Activated CD4-positive, alpha-beta T cell treated with anti-CD3 and anti-CD28 coated beads, Interleukin-2, amount 10 ng/mL, durations not matched to agents 24 days and 14 days (primary cell): Measurements from ENCODE around the gene GRID1. TPM values are rescaled to one million over a fixed set of nuclear protein-coding genes. Genes with fewer than 3 reads are reported as not detected.

ENCODE experiments used
- DNase-seq: peaks from one replicate; pipeline ENCODE4 v3.0.0; 2022
- H3K27ac Mint-ChIP-seq: one replicate; pipeline ENCODE4 v1.8.0; 2022; ENCODE audit warnings: mild to moderate bottlenecking, mixed read lengths
- H3K27me3 Mint-ChIP-seq: one replicate; pipeline ENCODE4 v1.8.0; 2022; ENCODE audit warnings: mixed read lengths
- H3K36me3 Mint-ChIP-seq: one replicate; pipeline ENCODE4 v1.8.0; 2022; ENCODE audit warnings: low read depth, mild to moderate bottlenecking, mixed read lengths
- H3K4me1 Mint-ChIP-seq: one replicate; pipeline ENCODE4 v1.8.0; 2021; ENCODE audit warnings: mixed read lengths
- H3K4me3 Mint-ChIP-seq: one replicate; pipeline ENCODE4 v1.8.0; 2022; ENCODE audit warnings: mild to moderate bottlenecking, moderate library complexity, mixed read lengths
- H3K9me3 Mint-ChIP-seq: one replicate; pipeline ENCODE4 v1.8.0; 2021; ENCODE audit warnings: mixed read lengths
- intact Hi-C: fragments of 100-400 bp; cut with micrococcal nuclease; formaldehyde crosslinking; loops from one replicate; pipeline ENCODE4 v1.15.1; 2023
- total RNA-seq: library from RNA; stranded (reverse); gene quantifications from 2 replicates; pipeline ENCODE4 v1.2.3, GENCODE V29; 2022

GRID1 gene
- total RNA-seq, 1 donor from 2014 or later, result not detected

DNA sequence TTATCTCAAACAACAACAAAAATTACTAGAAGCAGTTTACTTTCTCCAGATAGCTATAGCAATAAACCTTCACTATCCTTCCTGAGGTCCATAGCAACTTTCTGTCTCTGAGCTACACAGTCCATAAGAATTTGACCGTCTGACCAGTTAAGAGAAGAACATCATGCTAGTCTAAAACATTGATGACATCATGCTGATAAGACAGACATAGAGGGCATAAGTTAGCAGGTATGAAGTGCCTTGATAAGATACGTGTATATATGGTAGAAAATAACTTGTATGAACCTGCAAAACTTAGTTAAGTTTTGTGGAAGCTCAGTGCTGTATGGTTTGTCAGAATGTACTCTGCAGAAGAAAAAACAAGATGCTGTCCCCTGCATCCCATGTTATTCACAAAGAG, 353.0 kb downstream of the GRID1 start:
- Mint-ChIP-seq H3K27me3 (peaks cover 7% of the 10 kb centered on the region), H3K4me3 (no peak overlapping the region), H3K36me3 (no peaks in the 10 kb centered on the region), H3K9me3 (no peaks in the 10 kb centered on the region), H3K27ac (no peak overlapping the region), H3K4me1 (no peaks in the 10 kb centered on the region)
- intact Hi-C loops, result no loop called here
- no peak for DNase-seq

DNA sequence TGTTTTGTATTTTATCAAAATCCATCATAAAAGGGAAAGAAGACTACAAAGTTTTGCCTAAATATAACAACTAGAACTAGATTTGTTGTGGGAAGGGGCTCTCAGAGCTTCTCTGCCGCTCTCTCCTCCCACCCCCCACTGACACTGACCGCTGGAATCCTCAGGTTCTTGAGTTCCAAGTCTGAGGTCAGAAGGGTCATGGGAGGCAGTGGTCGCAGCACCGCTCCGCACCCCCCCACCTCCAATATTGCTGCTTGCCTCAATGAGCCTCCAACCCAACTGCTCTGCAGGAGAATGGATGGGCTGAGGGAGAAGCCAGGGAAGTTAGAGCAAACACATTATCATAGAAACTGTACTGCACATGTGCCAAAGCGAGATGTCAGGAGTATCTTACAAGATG, 359.4 kb downstream of the GRID1 start:
- Mint-ChIP-seq H3K9me3 (no peaks in the 10 kb centered on the region), H3K36me3 (no peaks in the 10 kb centered on the region), H3K4me1 (no peaks in the 10 kb centered on the region), H3K27ac (no peak overlapping the region), H3K4me3 (no peak overlapping the region), H3K27me3 (peaks cover 5% of the 10 kb centered on the region)
- no peak for DNase-seq
- intact Hi-C loops, result no loop called here

DNA sequence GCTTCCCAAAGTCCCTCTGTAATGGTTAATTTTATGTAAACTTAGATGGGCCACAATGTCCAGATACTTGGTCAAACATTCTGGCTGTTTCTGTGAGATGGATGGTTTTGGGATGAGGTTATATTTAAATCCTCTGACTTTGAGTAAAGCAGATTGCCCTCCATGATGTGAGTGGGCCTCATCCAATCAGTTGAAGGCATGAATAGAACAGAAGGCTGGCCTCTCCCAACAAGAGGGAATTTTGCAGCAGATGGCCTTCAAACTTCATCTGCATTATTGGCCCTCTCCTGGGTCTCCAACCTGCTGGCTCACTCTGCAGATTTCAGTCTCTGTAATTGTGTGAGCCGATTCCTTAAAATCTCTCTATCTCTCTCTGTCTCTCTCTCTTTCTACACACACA, 362.3 kb downstream of the GRID1 start:
- Mint-ChIP-seq H3K36me3 (no peaks in the 10 kb centered on the region), H3K4me3 (no peak overlapping the region), H3K9me3 (no peaks in the 10 kb centered on the region), H3K27ac (no peak overlapping the region), H3K27me3 (peaks cover 11% of the 10 kb centered on the region), H3K4me1 (no peaks in the 10 kb centered on the region)
- intact Hi-C loops, result no loop called here
- no peak for DNase-seq

DNA sequence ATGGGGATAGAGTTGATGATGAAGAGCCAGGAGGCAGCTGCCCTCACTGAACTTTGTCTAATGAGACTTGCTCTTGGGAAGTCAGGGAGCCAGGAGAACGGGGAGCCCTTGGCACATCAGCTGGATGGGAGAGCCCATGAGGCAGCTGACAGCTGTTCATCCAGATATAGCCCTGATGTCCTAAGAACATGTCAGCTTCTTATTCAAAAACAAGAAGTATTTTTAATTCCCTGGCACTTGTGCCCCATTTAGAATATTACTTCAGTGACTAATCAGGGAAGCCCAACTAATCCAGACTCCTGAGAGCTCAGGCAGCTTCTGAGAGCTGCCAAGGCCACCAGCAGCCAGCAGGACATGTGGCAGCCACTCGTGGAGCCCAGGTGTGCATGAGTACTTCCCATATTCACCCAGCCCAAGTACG, 363.4 kb downstream of the GRID1 start:
- no peaks in the 10 kb centered on the region for H3K9me3 Mint-ChIP-seq
- no peaks in the 10 kb centered on the region for H3K4me1 Mint-ChIP-seq
- no peak for DNase-seq
- H3K27ac Mint-ChIP-seq, result no peak overlapping the region
- H3K27me3 Mint-ChIP-seq, result peaks cover 14% of the 10 kb centered on the region
- intact Hi-C loops, result no loop called here
- no peak overlapping the region for H3K4me3 Mint-ChIP-seq
- H3K36me3 Mint-ChIP-seq, result no peaks in the 10 kb centered on the region

DNA sequence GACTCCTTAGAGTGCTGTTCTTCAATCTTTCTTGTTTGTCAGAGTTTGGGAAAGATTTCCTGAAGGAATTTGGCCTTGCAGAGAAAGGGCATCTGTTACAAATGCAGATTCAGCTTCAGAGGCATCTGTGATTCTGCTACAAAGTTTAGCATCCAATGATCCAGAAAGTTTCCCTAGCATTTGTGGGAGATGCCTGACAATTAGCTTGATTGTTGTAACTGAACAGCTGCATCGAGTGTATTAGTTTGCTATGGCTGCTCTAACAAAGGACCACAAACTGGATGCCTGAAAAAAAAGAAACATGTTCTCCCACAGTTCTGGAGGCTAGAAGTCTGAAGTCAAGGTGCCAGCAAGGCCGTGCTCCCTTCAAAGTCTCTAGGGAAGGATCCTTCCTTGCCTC, 365.1 kb downstream of the GRID1 start:
- no peaks in the 10 kb centered on the region for H3K4me1 Mint-ChIP-seq
- DNase-seq, result no peak
- intact Hi-C loops, result no loop called here
- no peak overlapping the region for H3K4me3 Mint-ChIP-seq
- H3K27ac Mint-ChIP-seq, result no peak overlapping the region
- no peaks in the 10 kb centered on the region for H3K36me3 Mint-ChIP-seq
- no peaks in the 10 kb centered on the region for H3K9me3 Mint-ChIP-seq
- peaks cover 16% of the 10 kb centered on the region for H3K27me3 Mint-ChIP-seq

DNA sequence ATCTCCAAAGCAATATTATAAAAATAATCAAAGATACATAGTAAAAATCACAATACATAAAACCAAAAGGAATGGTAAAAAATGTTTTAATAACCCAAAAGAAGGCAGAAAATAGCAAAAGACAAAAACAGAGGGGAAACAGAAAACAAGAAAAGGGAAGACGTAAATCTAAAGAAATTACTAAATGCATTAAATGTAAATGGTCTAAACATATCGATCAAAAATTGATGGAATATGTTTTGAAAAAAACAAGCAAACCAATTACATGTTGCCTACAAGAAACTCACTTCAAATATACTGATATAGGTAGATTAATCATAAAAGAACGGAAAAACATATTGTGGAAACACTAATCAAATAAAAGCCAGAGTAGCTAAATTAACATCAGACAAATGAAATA, 369.1 kb downstream of the GRID1 start:
- DNase-seq, result no peak
- H3K36me3 Mint-ChIP-seq, result no peaks in the 10 kb centered on the region
- no peaks in the 10 kb centered on the region for H3K4me1 Mint-ChIP-seq
- no peaks in the 10 kb centered on the region for H3K9me3 Mint-ChIP-seq
- no peak overlapping the region for H3K27ac Mint-ChIP-seq
- no peak overlapping the region for H3K4me3 Mint-ChIP-seq
- intact Hi-C loops, result loop anchor here (2.0 kb wide), 1 partner anchor 379 kb away; no protein-coding TSS in a partner anchor
- peaks cover 19% of the 10 kb centered on the region for H3K27me3 Mint-ChIP-seq

DNA sequence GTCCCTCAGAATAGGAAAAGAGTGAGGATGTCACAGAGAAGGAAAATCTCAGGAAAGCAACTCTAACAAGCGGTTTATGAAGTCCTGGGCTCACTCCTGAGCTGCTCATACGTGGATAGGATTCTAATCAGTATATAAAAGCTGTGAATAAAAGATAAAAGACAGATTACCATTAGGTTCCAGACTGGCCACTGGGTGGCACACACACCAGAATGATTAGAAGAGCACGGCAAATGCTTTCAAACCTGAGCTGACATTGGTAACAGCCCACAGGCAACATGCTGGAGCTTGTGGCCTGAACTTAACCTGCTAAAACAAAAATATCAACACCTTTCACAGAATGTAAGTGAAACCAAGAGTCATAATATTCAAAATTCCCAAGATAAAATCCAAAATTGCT, 370.8 kb downstream of the GRID1 start:
- peak; percentile 59 for DNase-seq
- Mint-ChIP-seq H3K36me3 (no peaks in the 10 kb centered on the region), H3K27ac (no peak overlapping the region), H3K9me3 (no peaks in the 10 kb centered on the region), H3K27me3 (peaks cover 13% of the 10 kb centered on the region), H3K4me1 (no peaks in the 10 kb centered on the region), H3K4me3 (no peak overlapping the region)
- intact Hi-C loops, result loop anchor here (2.0 kb wide), 1 partner anchor 381 kb away; no protein-coding TSS in a partner anchor

DNA sequence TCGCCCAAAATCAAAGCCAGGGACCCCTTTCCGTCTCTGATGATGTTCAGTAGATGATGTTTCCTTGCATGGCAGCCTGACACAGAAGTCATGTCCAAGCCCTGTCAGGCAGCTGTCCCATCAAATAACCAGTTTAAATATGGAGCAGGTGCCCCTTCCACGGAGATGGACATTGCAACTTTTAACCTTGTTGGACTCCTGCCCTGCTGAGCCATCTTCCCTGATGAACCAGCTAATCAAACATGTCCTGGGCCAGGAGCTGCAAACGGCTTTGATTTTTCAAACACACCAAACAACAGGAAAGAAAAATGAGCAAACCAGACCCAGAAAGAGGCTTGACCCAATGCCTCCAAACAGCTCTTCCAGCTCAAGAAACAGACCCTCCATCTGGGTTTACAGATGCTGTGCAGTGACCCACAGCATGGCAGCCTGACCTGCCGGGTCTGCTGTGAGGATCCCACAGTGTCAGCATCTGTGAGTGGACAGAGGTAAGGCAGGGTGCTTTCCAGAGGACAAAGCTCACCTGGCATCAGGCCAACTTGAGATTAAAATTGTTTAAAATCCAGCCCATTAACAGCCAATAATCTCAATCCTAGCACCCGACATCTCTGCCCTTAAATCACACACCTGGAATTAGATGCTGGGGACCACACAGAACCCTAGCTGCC, 372.6 kb downstream of the GRID1 start:
- intact Hi-C loops, result no loop called here
- no peaks in the 10 kb centered on the region for H3K36me3 Mint-ChIP-seq
- H3K27me3 Mint-ChIP-seq, result peaks cover 8% of the 10 kb centered on the region
- no peak overlapping the region for H3K27ac Mint-ChIP-seq
- DNase-seq, result no peak
- no peaks in the 10 kb centered on the region for H3K9me3 Mint-ChIP-seq
- H3K4me1 Mint-ChIP-seq, result no peaks in the 10 kb centered on the region
- no peak overlapping the region for H3K4me3 Mint-ChIP-seq

DNA sequence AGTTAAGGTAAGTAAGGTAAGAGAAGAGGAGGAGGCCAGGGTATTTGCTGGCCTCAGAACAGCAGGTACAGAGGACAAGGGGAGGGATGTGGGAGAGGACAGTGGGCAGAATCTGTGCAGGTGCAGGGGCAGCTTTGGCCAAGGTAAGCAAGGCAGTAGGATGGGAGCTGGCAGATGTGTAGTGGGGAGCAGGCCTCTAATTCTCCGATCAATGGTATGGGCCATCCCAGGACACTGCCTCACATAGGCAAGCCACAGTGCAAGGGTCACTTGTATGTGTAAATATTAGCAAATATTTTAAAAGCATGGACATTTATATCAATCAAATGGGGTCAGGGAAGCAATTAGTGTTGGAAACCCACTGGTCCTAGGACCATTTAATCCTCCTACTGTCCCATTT, 373.5 kb downstream of the GRID1 start:
- intact Hi-C loops, result no loop called here
- Mint-ChIP-seq H3K27ac (no peak overlapping the region), H3K36me3 (no peaks in the 10 kb centered on the region), H3K9me3 (no peaks in the 10 kb centered on the region), H3K27me3 (peaks cover 5% of the 10 kb centered on the region), H3K4me3 (no peak overlapping the region), H3K4me1 (no peaks in the 10 kb centered on the region)
- no peak for DNase-seq

DNA sequence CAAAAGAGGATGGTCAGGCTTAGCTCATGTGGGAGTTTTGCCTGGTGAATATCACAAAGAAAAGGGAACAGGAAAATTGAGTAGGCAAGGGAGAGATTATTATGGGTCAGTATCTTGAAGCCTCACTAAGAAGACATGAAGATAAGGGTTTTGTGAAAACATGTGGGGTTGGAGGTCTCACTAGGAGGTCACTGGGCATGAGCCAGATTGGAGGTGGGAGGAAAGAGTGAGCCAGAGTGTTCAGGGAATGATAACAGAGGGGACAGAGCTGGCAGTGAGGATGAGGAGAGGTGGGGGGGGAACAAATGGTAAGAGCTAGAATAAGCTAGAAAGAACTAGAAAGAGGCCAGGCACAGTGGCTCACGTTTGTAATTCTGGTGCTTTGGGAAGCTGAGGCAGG, 374.3 kb downstream of the GRID1 start:
- Mint-ChIP-seq H3K27ac (no peak overlapping the region), H3K27me3 (peaks cover 3% of the 10 kb centered on the region), H3K4me3 (no peak overlapping the region), H3K4me1 (no peaks in the 10 kb centered on the region), H3K36me3 (no peaks in the 10 kb centered on the region), H3K9me3 (no peaks in the 10 kb centered on the region)
- intact Hi-C loops, result no loop called here
- no peak for DNase-seq

DNA sequence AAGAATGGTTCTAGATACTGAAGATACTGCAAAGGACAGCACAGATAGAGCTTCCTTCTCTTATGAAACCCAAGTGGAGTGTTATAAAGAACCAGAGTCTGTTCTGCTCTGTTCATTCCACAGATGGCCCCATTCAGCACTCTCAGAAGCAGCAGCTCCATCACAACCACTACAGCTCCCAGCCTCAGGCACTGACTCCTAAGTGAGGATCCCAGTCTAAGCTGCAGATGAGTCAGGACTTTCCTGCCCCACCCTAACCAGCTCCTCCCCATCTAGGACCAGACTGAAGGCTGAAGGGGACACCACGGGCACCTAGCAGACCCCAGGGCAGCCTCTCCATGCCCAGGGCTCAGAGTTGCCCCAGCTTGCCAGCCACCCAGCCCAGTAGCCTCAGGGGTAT, 379.8 kb downstream of the GRID1 start:
- H3K4me3 Mint-ChIP-seq, result no peak overlapping the region
- H3K27ac Mint-ChIP-seq, result no peak overlapping the region
- H3K27me3 Mint-ChIP-seq, result no peaks in the 10 kb centered on the region
- peak; percentile 32 for DNase-seq
- intact Hi-C loops, result no loop called here
- no peaks in the 10 kb centered on the region for H3K4me1 Mint-ChIP-seq
- H3K36me3 Mint-ChIP-seq, result no peaks in the 10 kb centered on the region
- no peaks in the 10 kb centered on the region for H3K9me3 Mint-ChIP-seq

DNA sequence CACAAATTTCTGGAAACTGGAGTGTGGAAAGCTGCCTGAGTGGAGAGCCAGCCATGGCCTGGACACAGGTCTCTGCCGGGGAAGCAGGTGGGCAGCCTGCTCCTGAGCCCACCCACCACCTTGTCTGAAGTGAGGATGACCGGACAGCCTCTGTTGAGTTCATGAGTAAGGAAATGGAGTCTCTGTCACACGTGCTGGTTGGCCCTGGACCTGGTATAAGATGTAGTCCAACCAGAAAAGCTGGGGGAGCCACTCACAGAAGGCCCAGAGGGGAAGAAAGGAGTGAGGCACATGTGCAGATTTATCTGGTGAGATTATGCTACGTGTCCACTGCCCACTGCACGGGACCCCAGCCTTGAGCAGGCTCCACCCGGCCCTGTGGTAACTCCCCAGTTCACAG, 383.5 kb downstream of the GRID1 start:
- no peak overlapping the region for H3K4me3 Mint-ChIP-seq
- no peak overlapping the region for H3K27ac Mint-ChIP-seq
- no peak for DNase-seq
- H3K9me3 Mint-ChIP-seq, result no peaks in the 10 kb centered on the region
- no peaks in the 10 kb centered on the region for H3K27me3 Mint-ChIP-seq
- H3K36me3 Mint-ChIP-seq, result no peaks in the 10 kb centered on the region
- H3K4me1 Mint-ChIP-seq, result no peaks in the 10 kb centered on the region
- intact Hi-C loops, result no loop called here

DNA sequence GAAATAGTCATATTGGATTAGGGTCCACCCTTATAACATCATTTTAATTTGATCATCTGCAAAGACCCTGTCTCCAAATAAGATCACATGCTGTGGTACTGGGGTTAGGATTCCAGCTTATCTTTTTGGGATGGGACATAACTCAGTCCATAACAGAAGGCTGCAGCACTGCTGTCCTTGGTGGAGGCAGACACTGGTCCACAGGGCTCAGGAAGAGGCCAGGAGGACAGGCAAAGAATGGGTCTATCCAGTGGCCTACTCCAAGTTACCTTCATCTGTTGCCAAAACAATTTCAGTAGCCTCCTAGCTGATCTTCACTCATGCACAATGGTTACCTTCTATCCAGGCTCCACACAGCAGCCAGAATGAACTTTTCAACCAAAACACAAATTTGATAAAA, 387.0 kb downstream of the GRID1 start:
- Mint-ChIP-seq H3K27ac (no peak overlapping the region), H3K4me1 (no peaks in the 10 kb centered on the region), H3K27me3 (no peaks in the 10 kb centered on the region), H3K4me3 (no peak overlapping the region), H3K9me3 (no peaks in the 10 kb centered on the region), H3K36me3 (no peaks in the 10 kb centered on the region)
- intact Hi-C loops, result no loop called here
- peak; percentile 37 for DNase-seq

DNA sequence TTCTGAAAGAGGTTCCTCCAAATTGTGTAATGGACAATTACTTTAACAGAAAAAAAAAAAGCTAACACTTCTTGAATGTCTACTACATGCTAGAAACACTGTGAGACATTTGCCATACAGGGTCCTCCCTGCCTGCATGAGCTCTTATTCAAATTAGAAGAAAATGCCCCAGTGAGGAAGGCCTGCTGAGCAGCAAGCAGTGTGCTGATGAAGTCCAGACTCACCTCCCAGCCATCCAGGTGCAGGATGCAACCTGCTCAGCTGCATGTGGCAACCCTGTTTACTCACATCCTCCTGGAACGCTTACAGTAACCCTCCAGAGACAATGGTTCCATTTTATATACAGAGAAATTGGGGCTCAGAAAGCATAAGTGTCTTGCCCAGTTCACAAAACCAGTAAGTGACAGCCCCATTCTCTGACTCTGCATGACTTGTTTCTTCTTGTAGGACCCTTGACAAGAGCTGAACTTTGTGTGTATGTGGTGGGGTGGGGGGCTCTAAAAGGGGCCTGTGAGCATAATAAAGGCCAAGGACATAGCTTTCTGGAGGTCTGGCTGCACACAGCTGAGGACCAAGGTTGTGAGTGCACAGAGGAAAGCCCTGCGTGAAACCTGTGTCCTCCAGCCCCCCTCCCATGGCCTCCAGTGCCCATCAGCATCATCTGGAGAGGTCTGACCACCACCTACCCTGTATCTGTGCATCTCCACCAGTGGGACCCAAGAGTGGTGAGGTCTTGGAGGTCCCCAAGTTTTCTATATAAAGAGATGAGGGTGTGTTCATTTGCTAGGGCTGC, 387.8 kb downstream of the GRID1 start:
- Mint-ChIP-seq H3K36me3 (no peaks in the 10 kb centered on the region), H3K27ac (no peak overlapping the region), H3K27me3 (no peaks in the 10 kb centered on the region), H3K9me3 (no peaks in the 10 kb centered on the region), H3K4me1 (no peaks in the 10 kb centered on the region), H3K4me3 (no peak overlapping the region)
- intact Hi-C loops, result no loop called here
- DNase-seq, result peak; percentile 45
